Occipital lobe (tissue), 2 donors: Measurements from ENCODE around the gene PNPLA7. TPM values are rescaled to one million over a fixed set of nuclear protein-coding genes. Genes with fewer than 3 reads are reported as not detected.
"Not testable (repeated sequence)": the region's sequence is repeated elsewhere in the genome, so short reads cannot be mapped to it uniquely, and the experiment has no call there.

Experiments
- DNase-seq: peaks from one replicate; lab custom pipeline; 2025; lab: John Stamatoyannopoulos, UW
- total RNA-seq: library from RNA; depleted of rRNA; stranded (reverse); fragments of >200 nt; gene quantifications from one replicate; pipeline ENCODE4 v1.2.3, GENCODE V29; 2014

PNPLA7 gene
- total RNA-seq, 1 donor from 2014 or later, result 0.94 TPM

DNA sequence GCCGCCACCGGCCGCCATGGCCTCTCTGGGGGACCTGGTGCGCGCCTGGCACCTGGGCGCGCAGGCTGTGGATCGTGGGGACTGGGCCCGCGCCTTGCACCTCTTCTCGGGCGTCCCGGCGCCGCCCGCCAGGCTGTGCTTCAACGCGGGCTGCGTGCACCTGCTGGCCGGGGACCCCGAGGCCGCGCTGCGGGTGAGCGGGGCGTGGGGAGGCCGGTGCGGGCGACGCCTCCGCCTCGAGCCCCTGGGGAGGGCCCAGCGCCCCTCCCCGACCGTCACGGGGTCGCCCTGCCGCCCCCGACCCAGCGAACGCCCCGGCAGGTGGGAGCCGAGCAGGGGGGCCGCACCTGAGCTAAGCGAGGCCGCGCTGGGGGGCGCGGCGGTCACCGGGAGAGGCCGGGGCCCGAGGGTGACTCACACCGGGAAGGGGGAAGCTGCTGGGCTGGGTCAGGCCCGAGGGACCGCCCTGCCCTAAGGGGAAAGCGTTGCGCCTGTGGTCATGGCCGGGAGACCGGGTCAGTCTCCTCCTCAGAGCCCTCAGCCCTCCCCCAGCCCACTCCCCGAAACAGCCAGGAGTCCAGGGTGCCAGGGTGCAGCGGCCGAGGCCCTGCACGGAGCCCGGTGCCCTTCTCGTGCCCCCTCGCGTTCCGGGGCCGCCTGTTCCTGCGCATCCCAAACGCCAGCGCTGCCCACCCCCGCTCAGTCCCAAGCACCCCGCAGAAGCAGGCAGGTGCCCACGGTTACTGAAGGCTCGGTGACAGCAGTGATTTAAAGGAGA is 126.5 kb downstream of the PNPLA7 start:
- no peak for DNase-seq

GRCh38 chr9:137422604-137423513 is 127.3 kb downstream of the PNPLA7 start, which contains the start of the genes EXD3 and NOXA1:
Gene EXD3, minus strand, starts transcription at chr9:137423162. Its CDS starts 27,805 bp downstream, at chr9:137395357.
Gene NOXA1, plus strand, starts transcription at chr9:137423393. Its CDS starts 137 bp downstream, at chr9:137423530.
- peak; percentile 85 for DNase-seq

GRCh38 chr9:137421838-137422603 is 128.2 kb downstream of the PNPLA7 start:
- no peak for DNase-seq

DNA sequence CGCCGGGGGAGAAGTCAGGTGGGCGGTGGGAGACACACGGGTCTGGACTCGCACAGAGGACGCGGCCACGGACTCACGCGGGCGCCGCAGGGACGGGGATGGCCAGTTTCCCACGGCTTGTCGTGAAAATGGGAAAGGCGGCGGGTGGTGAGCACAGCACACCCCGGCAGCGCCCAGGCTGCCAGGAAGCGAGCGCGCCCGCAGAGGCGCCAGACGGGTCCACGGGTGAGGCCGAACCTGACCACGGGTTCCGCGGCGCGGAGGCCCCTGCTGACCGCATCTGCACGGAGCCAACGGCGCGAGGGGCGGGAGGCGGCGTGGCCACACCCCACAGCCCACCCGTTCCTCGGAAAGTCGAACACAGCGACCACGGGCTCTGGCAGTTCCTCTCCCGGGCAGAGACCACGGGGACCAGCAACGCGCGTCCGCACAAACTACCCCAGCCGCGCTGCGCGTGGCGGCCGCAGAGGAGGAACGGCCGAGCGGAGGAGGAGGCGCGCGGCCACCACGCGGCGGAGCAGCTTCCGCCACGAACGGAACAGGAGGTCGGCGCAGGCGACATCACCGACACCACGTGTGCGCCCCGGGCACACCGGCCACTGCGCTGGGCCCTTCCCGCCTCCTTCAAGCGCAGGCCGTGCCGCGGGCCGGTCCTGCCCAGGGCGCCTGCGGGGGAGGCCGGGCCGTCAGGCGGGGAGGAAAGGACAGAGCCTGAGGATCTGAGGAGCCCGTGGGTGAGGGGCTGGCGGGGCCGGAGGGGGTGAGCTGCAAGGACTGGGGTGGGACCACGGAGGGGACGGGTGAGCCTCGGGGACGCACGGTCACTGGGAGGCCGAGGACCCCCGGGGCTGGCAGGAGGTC is 132.8 kb downstream of the PNPLA7 start:
- no peak for DNase-seq

DNA sequence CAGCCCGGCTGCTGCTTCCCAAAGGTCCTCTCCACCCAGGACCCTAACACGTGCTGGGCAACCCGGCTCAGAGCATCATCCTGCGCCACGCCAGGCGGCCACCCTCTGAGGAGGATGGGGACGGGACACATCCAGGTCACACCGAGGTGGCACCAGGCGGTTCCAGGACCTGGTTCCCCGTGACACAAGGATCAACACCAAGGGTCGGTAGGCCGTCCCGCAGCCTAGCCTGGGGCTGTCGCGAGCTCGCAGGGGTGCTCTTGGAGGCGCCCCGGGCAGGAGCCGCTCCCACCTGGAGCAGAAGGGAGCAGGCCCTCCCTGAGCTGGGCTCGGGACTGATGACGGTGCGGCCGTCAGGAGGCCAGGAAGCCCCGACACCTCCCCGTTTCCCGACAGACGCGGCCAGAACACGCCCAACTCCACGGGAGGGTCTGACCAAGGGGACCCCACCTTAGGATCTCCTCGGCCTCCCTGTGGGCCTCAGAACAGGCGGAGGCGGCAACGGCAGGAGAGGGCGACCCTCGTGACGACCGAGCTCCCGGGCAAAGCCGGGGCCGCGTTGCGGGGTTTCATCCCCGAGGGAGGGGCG is 133.5 kb downstream of the PNPLA7 start:
- no peak for DNase-seq

DNA sequence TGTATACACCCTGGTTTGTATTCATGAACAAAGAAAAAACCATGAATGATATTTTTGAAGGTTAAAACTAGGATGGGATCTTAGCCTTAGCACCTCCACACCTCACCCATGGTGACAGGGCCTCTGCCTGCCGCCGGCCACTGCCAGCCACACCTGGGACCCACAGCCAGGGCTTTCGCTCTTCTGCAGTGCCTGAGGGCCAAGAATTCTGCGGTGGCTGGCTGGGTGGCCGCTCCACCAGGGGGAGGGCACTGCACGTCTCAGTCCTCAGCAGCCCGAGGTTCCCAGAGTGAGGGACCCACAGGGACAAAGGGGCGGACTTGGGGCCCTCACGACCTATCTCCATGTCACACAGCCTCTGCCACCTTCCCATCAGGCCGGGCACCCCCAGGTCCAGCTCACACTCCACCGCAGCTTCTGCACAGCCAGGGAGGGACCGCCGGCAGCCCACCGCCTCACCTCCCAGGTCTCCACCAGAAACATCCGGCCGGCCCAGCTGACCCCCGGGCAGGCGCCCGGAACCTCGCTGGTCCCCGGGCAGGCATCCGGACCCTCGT is 134.1 kb downstream of the PNPLA7 start:
- DNase-seq, result no peak

- no peak for DNase-seq
Measured at GRCh38 chr9:137415451-137415850, 134.8 kb downstream of the PNPLA7 start.

GRCh38 chr9:137412431-137412830 is 137.8 kb downstream of the PNPLA7 start:
- DNase-seq, result no peak

GRCh38 chr9:137411645-137412380 is 138.4 kb downstream of the PNPLA7 start:
- no peak for DNase-seq

GRCh38 chr9:137411260-137411644 is 138.9 kb downstream of the PNPLA7 start:
- no peak for DNase-seq

DNA sequence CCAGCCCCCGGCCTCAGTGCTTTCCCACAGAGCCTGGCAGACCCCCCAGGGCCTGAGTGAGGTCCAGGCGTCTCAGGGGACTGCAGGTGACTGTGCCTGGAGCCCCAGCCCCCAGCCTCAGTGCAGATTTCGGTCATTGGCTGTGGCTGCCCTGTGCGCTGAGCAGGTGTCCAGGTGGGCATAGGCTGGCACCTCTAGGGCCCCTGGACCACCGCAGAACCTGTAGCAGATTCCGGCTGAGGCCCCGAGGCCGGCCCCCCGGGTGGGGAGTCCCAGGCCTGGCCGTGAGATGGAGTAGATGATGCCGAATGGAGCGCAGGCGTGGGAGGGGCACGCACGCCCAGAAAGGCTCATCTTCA is 139.3 kb downstream of the PNPLA7 start:
- DNase-seq, result no peak

GRCh38 chr9:137410236-137410890 is 139.8 kb downstream of the PNPLA7 start:
- DNase-seq, result not testable (repeated sequence)

Other genes starting within 250 kb of the PNPLA7 start
- gene NRARP, start 248.1 kb downstream of the PNPLA7 start, total RNA-seq, result 3.6 TPM
- gene EXD3, start 127.2 kb downstream of the PNPLA7 start, total RNA-seq, result 14.2 TPM
- gene NOXA1, start 127.0 kb downstream of the PNPLA7 start, total RNA-seq, result 2.0 TPM
- 0.16 TPM for gene ENTPD8, start 109.0 kb downstream of the PNPLA7 start, total RNA-seq
- 35.7 TPM for gene NSMF, start 91.1 kb downstream of the PNPLA7 start, total RNA-seq
- 20.0 TPM for gene MRPL41, start 1.5 kb upstream of the PNPLA7 start, total RNA-seq
- 26.5 TPM for gene DPH7, start 28.5 kb upstream of the PNPLA7 start, total RNA-seq
- gene ZMYND19, start 40.1 kb upstream of the PNPLA7 start, total RNA-seq, result 17.9 TPM
- 9.5 TPM for gene ARRDC1, start 55.3 kb upstream of the PNPLA7 start, total RNA-seq
- 68.3 TPM for gene EHMT1, start 68.6 kb upstream of the PNPLA7 start, total RNA-seq